ENCODE measurements around the gene KCNF1.

KCNF1 gene

GRCh38 chr2:10901160-10901939 lies 10.4 kb upstream of the KCNF1 start:
- no peak for DNase-seq (ENCODE audit: low read depth in 3 of 3)

- DNase-seq (ENCODE audit: low read depth in 3 of 3), result no peak
These were observed 7.9 kb upstream of the KCNF1 start for GRCh38 chr2:10903861-10904210.

- no peak for DNase-seq (ENCODE audit: low read depth in 3 of 3)
These were observed 7.3 kb upstream of the KCNF1 start for GRCh38 chr2:10904455-10904854.

GRCh38 chr2:10905006-10905861 lies 6.5 kb upstream of the KCNF1 start:
- DNase-seq (ENCODE audit: low read depth in 3 of 3), result no peak

- DNase-seq (ENCODE audit: low read depth in 3 of 3), result no peak
These were observed 5.9 kb upstream of the KCNF1 start for GRCh38 chr2:10905862-10906143.

- DNase-seq (ENCODE audit: low read depth in 3 of 3), result no peak
These were observed 4.7 kb upstream of the KCNF1 start for GRCh38 chr2:10906926-10907625.

- no peak for DNase-seq (ENCODE audit: low read depth in 3 of 3)
These were observed 3.5 kb upstream of the KCNF1 start for GRCh38 chr2:10908195-10908594.

- DNase-seq (ENCODE audit: low read depth in 3 of 3), result no peak
These were observed 2.4 kb upstream of the KCNF1 start for GRCh38 chr2:10909050-10909995.

GRCh38 chr2:10909996-10910341 lies 1.8 kb upstream of the KCNF1 start:
- no peak for DNase-seq (ENCODE audit: low read depth in 3 of 3)

GRCh38 chr2:10910625-10911024 lies 1.1 kb upstream of the KCNF1 start:
- DNase-seq (ENCODE audit: low read depth in 3 of 3), result no peak

GRCh38 chr2:10912076-10912731 lies 470 bp downstream of the KCNF1 start:
- DNase-seq (ENCODE audit: low read depth in 3 of 3), result no peak

GRCh38 chr2:10912796-10913455 lies 1.2 kb downstream of the KCNF1 start:
- no peak for DNase-seq (ENCODE audit: low read depth in 3 of 3)

- DNase-seq (ENCODE audit: low read depth in 3 of 3), result no peak
These were observed 2.0 kb downstream of the KCNF1 start for GRCh38 chr2:10913501-10914271.

- DNase-seq (ENCODE audit: low read depth in 3 of 3), result no peak
These were observed 2.5 kb downstream of the KCNF1 start for GRCh38 chr2:10914272-10914693.

- no peak for DNase-seq (ENCODE audit: low read depth in 3 of 3)
These were observed 3.5 kb downstream of the KCNF1 start for GRCh38 chr2:10915236-10915635.

- no peak for DNase-seq (ENCODE audit: low read depth in 3 of 3)
These were observed 4.1 kb downstream of the KCNF1 start for GRCh38 chr2:10915731-10916276.

GRCh38 chr2:10916953-10917352 lies 5.2 kb downstream of the KCNF1 start:
- no peak for DNase-seq (ENCODE audit: low read depth in 3 of 3)

- no peak for DNase-seq (ENCODE audit: low read depth in 3 of 3)
These were observed 6.2 kb downstream of the KCNF1 start for GRCh38 chr2:10917927-10918326.

GRCh38 chr2:10918661-10919409 lies 7.1 kb downstream of the KCNF1 start:
- no peak for DNase-seq (ENCODE audit: low read depth in 3 of 3)

Data from stimulated activated CD4-positive, alpha-beta T cell treated with anti-CD3 and anti-CD28 coated beads, TNF-alpha, amount 100 ng/mL, for 24 hours (primary cell).